GM19035 (cell line): ENCODE data around the gene ANTXR1.

Experiments
- ATAC-seq: cut with Tn5 transposase; IDR thresholded peaks from one replicate; pipeline ENCODE4 v1.9.1; 2021; ENCODE audit not compliant: unreplicated experiment

The ANTXR1 gene

GRCh38 chr2:69204654-69205053 lies 191.7 kb downstream of the ANTXR1 start:
- ATAC-seq: no peak

GRCh38 chr2:69205076-69205475 lies 192.1 kb downstream of the ANTXR1 start:
- no peak for ATAC-seq

- ATAC-seq: no peak
Observed at GRCh38 chr2:69205491-69205890, 192.5 kb downstream of the ANTXR1 start.

- ATAC-seq: no peak
Observed at GRCh38 chr2:69208023-69208595, 195.1 kb downstream of the ANTXR1 start.

GRCh38 chr2:69209482-69209881 lies 196.5 kb downstream of the ANTXR1 start:
- no peak for ATAC-seq

- no peak for ATAC-seq
Observed at GRCh38 chr2:69210385-69210784, 197.4 kb downstream of the ANTXR1 start.

- ATAC-seq: no peak
Observed at GRCh38 chr2:69211048-69211447, 198.1 kb downstream of the ANTXR1 start.

- no peak for ATAC-seq
Observed at GRCh38 chr2:69211686-69212085, 198.7 kb downstream of the ANTXR1 start.

GRCh38 chr2:69212238-69213028 lies 199.5 kb downstream of the ANTXR1 start:
- ATAC-seq: no peak

GRCh38 chr2:69213201-69213600 lies 200.2 kb downstream of the ANTXR1 start:
- no peak for ATAC-seq

- no peak for ATAC-seq
Observed at GRCh38 chr2:69213782-69214181, 200.8 kb downstream of the ANTXR1 start.

- ATAC-seq: no peak
Observed at GRCh38 chr2:69214898-69215297, 201.9 kb downstream of the ANTXR1 start.

GRCh38 chr2:69216535-69217332 lies 203.8 kb downstream of the ANTXR1 start:
- no peak for ATAC-seq

GRCh38 chr2:69217333-69218080 lies 204.5 kb downstream of the ANTXR1 start:
- ATAC-seq: no peak

- ATAC-seq: no peak
Observed at GRCh38 chr2:69221512-69221911, 208.5 kb downstream of the ANTXR1 start.

- no peak for ATAC-seq
Observed at GRCh38 chr2:69221960-69222751, 209.2 kb downstream of the ANTXR1 start.

- ATAC-seq: no peak
Observed at GRCh38 chr2:69222953-69223658, 210.1 kb downstream of the ANTXR1 start.

- no peak for ATAC-seq
Observed at GRCh38 chr2:69223759-69224511, 211.0 kb downstream of the ANTXR1 start.

- no peak for ATAC-seq
Observed at GRCh38 chr2:69224512-69224837, 211.5 kb downstream of the ANTXR1 start.
